ENCODE measurements around the gene HOATZ. TPM values are rescaled to one million over a fixed set of nuclear protein-coding genes. Genes with fewer than 3 reads are reported as not detected.
A peak's percentile ranks its signal among the peaks of the same experiment; 100 is the strongest.

Gene HOATZ
- not detected for total RNA-seq

DNA sequence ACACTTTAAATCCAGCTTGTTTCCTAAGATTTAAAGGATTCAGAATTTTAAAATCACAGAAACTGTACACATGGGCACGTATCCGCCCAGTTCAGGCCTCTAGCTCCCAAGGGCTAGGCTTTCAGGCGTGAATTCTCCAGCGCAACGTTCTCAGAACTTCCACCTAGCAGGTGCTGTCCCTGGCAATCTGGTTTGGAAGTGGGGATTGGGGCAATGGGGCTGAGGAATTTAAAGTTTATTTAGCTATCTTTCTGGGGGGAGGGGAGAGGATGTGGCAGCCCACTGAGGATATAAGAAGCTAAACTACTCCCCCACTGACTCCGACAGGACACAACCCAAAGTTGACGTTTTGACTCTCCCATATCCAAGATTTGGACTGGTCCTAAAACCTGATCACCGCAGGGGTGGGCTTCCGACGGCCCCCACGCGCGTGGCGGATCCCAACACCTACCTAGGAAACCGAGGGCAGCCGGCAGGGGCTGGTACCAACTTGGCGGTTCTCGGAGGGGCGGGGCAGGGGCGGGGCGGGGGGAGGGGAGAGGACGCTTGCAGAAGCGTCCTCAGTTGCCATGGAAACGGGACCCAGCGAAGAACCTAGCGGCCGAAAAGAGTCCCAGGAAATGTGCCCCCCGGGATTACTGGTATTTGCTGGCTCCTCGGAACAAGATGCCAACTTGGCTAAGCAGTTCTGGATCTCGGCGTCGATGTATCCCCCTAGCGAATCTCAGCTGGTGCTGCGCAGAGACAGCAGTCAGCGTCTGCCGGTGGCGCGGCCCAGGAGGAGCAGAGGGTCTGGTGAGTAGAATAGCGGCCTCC, at the start of gene HOATZ:
TSS of gene HOATZ (plus strand) at position 563 of the 816 bp plus-strand sequence. CDS start at position 570, 7 bp downstream.
- TF ChIP-seq, protein P1, sequence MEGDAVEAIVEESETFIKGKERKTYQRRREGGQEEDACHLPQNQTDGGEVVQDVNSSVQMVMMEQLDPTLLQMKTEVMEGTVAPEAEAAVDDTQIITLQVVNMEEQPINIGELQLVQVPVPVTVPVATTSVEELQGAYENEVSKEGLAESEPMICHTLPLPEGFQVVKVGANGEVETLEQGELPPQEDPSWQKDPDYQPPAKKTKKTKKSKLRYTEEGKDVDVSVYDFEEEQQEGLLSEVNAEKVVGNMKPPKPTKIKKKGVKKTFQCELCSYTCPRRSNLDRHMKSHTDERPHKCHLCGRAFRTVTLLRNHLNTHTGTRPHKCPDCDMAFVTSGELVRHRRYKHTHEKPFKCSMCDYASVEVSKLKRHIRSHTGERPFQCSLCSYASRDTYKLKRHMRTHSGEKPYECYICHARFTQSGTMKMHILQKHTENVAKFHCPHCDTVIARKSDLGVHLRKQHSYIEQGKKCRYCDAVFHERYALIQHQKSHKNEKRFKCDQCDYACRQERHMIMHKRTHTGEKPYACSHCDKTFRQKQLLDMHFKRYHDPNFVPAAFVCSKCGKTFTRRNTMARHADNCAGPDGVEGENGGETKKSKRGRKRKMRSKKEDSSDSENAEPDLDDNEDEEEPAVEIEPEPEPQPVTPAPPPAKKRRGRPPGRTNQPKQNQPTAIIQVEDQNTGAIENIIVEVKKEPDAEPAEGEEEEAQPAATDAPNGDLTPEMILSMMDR (IDR thresholded peaks at IDR 0.05) = no peak
- intact Hi-C loops (cut with DNase I) = no loop called here
- H3K9me3 ChIP-seq = no peaks in the 10 kb centered on the region
- no peaks in the 10 kb centered on the region for H3K36me3 ChIP-seq
- no peak for DNase-seq (ENCODE audit: low spot score in 2 of 2)
- H3K4me3 ChIP-seq = peak within 1 kb of the TSS in 1 of 2 donors; percentile 16
- H3K4me1 ChIP-seq = peaks cover 0 to 11% of the 10 kb centered on the region in 2 donors
- H3K27ac ChIP-seq = no peak within 1 kb of the TSS
- no peaks in the 10 kb centered on the region for H3K27me3 ChIP-seq

DNA sequence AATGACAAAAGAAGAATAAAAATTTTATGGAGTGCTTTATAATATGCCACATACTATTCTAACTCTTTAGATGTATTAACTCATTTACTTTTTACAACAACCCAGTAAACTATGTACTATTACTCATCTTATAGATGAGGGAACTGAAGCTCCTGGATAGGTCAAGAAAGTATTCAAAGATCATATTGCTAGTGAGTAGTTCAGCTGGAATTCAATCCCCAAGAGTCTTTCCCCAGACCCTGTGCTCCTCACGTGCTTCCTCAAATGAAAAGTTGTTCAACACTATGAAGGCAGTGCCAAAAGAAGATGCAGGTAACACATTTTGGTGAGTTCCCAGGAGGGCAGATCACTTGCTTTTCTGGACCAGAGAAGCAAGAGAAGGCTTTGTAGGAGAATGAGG, 49.2 kb upstream of the HOATZ start:
- H3K4me3 ChIP-seq = no peak overlapping the region
- intact Hi-C loops (cut with DNase I) = no loop called here
- no peaks in the 10 kb centered on the region for H3K36me3 ChIP-seq
- no peak overlapping the region for H3K27ac ChIP-seq
- H3K9me3 ChIP-seq = no peaks in the 10 kb centered on the region
- no peak for DNase-seq (ENCODE audit: low spot score in 2 of 2)
- no peaks in the 10 kb centered on the region for H3K4me1 ChIP-seq
- no peaks in the 10 kb centered on the region for H3K27me3 ChIP-seq
- TF ChIP-seq, protein P1 (IDR thresholded peaks at IDR 0.05) = no peak

DNA sequence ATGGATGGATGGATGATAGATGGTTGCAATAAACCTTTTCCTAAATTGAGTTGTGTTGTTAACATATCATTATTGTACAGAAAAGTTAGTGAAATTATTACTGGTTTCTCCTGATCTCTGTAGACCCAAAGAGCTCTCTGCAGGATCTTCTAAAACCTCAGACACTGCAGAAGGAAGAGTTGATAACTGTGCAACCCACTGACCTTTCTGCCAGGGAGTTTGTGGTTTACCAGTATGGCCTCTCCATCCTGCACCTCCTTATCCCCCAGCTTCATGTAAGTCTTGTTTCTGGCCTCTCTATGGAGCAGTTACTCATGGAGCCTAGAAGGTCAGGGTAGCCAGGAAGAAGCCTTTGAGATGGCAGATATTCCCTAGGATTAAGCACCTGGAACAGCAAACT, 48.0 kb upstream of the HOATZ start:
- Histone ChIP-seq H3K27ac (no peak overlapping the region), H3K9me3 (no peaks in the 10 kb centered on the region), H3K36me3 (no peaks in the 10 kb centered on the region), H3K27me3 (no peaks in the 10 kb centered on the region), H3K4me3 (no peak overlapping the region), H3K4me1 (no peaks in the 10 kb centered on the region)
- DNase-seq (ENCODE audit: low spot score in 2 of 2) = no peak
- intact Hi-C loops (cut with DNase I) = no loop called here
- TF ChIP-seq, protein P1 (IDR thresholded peaks at IDR 0.05) = no peak

DNA sequence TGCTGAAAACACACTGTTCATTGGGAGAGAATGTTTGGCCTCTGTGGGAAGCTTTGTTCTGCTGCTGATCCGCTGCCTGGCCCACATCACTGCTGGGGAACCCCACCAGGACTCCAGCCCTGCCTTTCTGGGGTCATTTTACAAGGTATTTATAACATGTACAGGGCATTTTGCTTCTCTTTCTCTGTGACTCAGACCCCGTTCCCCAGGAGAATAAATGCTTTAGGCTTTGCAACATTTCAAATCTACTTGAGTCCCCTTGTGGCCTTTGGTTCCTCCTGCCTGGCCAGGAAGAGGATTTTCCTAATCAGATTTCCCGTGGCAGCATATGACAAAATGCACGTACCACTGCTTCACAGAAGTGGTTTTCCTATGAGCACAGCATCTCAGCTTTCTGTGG, 45.4 kb upstream of the HOATZ start:
- no peaks in the 10 kb centered on the region for H3K9me3 ChIP-seq
- no peak for DNase-seq (ENCODE audit: low spot score in 2 of 2)
- TF ChIP-seq, protein P1 (IDR thresholded peaks at IDR 0.05) = no peak
- no peak overlapping the region for H3K4me3 ChIP-seq
- no peaks in the 10 kb centered on the region for H3K27me3 ChIP-seq
- no peak overlapping the region for H3K27ac ChIP-seq
- H3K36me3 ChIP-seq = no peaks in the 10 kb centered on the region
- H3K4me1 ChIP-seq = no peaks in the 10 kb centered on the region
- intact Hi-C loops (cut with DNase I) = no loop called here

DNA sequence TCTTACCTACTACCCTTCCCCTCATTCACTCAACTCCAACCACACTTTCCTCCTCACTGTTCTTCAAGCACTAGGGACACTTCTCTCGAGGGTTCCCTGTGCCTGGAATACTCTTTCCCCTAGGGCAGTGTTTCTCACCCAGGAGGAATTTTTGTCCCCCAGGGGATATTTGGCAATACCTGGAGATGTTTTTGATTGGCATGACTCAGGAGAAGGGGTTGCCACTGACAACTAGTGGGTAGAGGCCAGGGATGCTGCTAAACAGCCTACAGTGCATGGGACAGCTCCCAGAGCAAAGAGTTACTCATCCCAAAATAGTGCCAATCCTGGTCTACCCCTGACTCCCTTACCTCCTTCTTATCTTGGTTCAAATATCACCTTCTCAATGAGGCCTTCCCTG, 42.4 kb upstream of the HOATZ start:
- H3K36me3 ChIP-seq = no peaks in the 10 kb centered on the region
- H3K27me3 ChIP-seq = no peaks in the 10 kb centered on the region
- H3K4me3 ChIP-seq = no peak overlapping the region
- no peak overlapping the region for H3K27ac ChIP-seq
- H3K9me3 ChIP-seq = no peaks in the 10 kb centered on the region
- no peak for DNase-seq (ENCODE audit: low spot score in 2 of 2)
- H3K4me1 ChIP-seq = no peaks in the 10 kb centered on the region
- TF ChIP-seq, protein P1 (IDR thresholded peaks at IDR 0.05) = no peak
- intact Hi-C loops (cut with DNase I) = no loop called here
